Small intestine (tissue), 7 donors: Measurements from ENCODE around the gene CLCN7. TPM values are rescaled to one million over a fixed set of nuclear protein-coding genes. Genes with fewer than 3 reads are reported as not detected.

Source experiments
- DNase-seq, 2 donors: peaks; one replicate each; pipeline versions ENCODE4 v3.0.0 to v3.0.0-alpha.2; 2013
- FAIRE-seq: peaks from 2 replicates; lab custom pipeline; 2012; peaks lifted over from hg19 to GRCh38; lab: Jason Lieb, UNC
- H3K27ac ChIP-seq, 3 donors: one replicate each; pipeline ENCODE4 v1.5.1; 2013; ENCODE audit warnings: low read length in 2 of 3, mild to moderate bottlenecking in 2 of 3, control low read depth in 1 of 3, inconsistent platforms in 1 of 3, low read depth in 1 of 3, moderate library complexity in 1 of 3
- H3K27me3 ChIP-seq, 3 donors: one replicate each; pipeline ENCODE4 v1.6.1; 2013; ENCODE audit warnings: low read length in 3 of 3, inconsistent platforms in 1 of 3; ENCODE audit not compliant: control insufficient read depth in 3 of 3, insufficient read depth in 3 of 3
- H3K36me3 ChIP-seq, 3 donors: one replicate each; pipeline ENCODE4 v1.6.1; 2013; ENCODE audit warnings: low read length in 3 of 3, inconsistent platforms in 1 of 3, low read depth in 1 of 3, mild to moderate bottlenecking in 1 of 3, moderate library complexity in 1 of 3; ENCODE audit not compliant: control insufficient read depth in 3 of 3, insufficient read depth in 2 of 3
- H3K4me1 ChIP-seq, 3 donors: one replicate each; pipeline ENCODE4 v1.6.1; 2013; ENCODE audit warnings: low read length in 2 of 3, inconsistent platforms in 1 of 3, low read depth in 1 of 3, mild to moderate bottlenecking in 1 of 3, moderate library complexity in 1 of 3; ENCODE audit not compliant: control insufficient read depth in 3 of 3, insufficient read depth in 2 of 3
- H3K4me3 ChIP-seq, 3 donors: one replicate each; pipeline ENCODE4 v1.5.1; 2013; ENCODE audit warnings: low read length in 3 of 3, control low read depth in 1 of 3, inconsistent platforms in 1 of 3, low read depth in 1 of 3, mild to moderate bottlenecking in 1 of 3, moderate library complexity in 1 of 3
- H3K9me3 ChIP-seq, 2 donors: one replicate each; pipeline ENCODE4 v1.6.1; 2013; ENCODE audit warnings: low read depth in 1 of 2, low read length in 1 of 2; ENCODE audit not compliant: control insufficient read depth in 2 of 2, insufficient read depth in 1 of 2
- WGBS, 3 donors: extraction: QIAGEN DNeasy Blood & Tissue Kit; methylation state at CpG; one replicate each; pipeline ENCODE4 v1.1.7; 2013; 5-methylcytosine and 5-hydroxymethylcytosine counted together
- polyA plus RNA-seq, 4 donors: library from polyadenylated mRNA; stranded (reverse) in 3 of 4; unstranded in 1 of 4; fragments of 200-250 nt in 3 of 4; fragments of 120-200 nt in 1 of 4; gene quantifications; one replicate each; pipeline versions ENCODE4 v1.2.1 to v1.2.3, GENCODE V29; 2013
- donor health status: healthy with polysubstance abuse.
- donor health status: control.
- donor health status: control.
- donor health status: Bipolar disorder and iron deficiency.
- donor health status: healthy.

The CLCN7 gene
- polyA plus RNA-seq, 4 donors = 28.4 to 88.3 (median 42.8) TPM

- Histone ChIP-seq H3K27me3 (no peaks in the 10 kb centered on the region), H3K4me3 (no peak overlapping the region), H3K4me1 (no peaks in the 10 kb centered on the region), H3K36me3 (peaks cover 12 to 96% (median 22%) of the 10 kb centered on the region in 3 donors), H3K27ac (no peak overlapping the region), H3K9me3 (no peaks in the 10 kb centered on the region)
- DNase-seq (no peak), FAIRE-seq (no peak)
- WGBS, 3 donors = 89 to 93% (median 90%) methylated on average over 29 of the region's 29 CpGs
These were observed 24.6 kb downstream of the CLCN7 start for GRCh38 chr16:1450218-1450617.

GRCh38 chr16:1449201-1449788 lies 25.5 kb downstream of the CLCN7 start:
- Histone ChIP-seq H3K4me1 (no peaks in the 10 kb centered on the region), H3K36me3 (peaks cover 8 to 90% (median 20%) of the 10 kb centered on the region in 3 donors), H3K27ac (no peak overlapping the region), H3K9me3 (no peaks in the 10 kb centered on the region), H3K27me3 (no peaks in the 10 kb centered on the region), H3K4me3 (no peak overlapping the region)
- DNase-seq (no peak), FAIRE-seq (no peak)
- WGBS, 3 donors = 95 to 96% (median 95%) methylated on average over 23 to 25 of the region's 25 CpGs

- no peak for FAIRE-seq
- DNase-seq = no peak
- Histone ChIP-seq H3K27ac (no peak overlapping the region), H3K36me3 (peaks cover 8 to 84% (median 16%) of the 10 kb centered on the region in 3 donors), H3K9me3 (no peaks in the 10 kb centered on the region), H3K4me1 (no peaks in the 10 kb centered on the region), H3K4me3 (no peak overlapping the region), H3K27me3 (no peaks in the 10 kb centered on the region)
- 94 to 95% (median 94%) methylated on average over 29 to 30 of the region's 30 CpGs for WGBS, 3 donors
These were observed 26.2 kb downstream of the CLCN7 start for GRCh38 chr16:1448536-1449116.

GRCh38 chr16:1447965-1448364 lies 26.9 kb downstream of the CLCN7 start:
- FAIRE-seq (no peak), DNase-seq (no peak)
- no peak overlapping the region for H3K27ac ChIP-seq
- WGBS, 3 donors = 89 to 94% (median 90%) methylated on average over 10 to 11 of the region's 11 CpGs
- H3K36me3 ChIP-seq = peaks cover 8 to 77% (median 13%) of the 10 kb centered on the region in 3 donors
- no peaks in the 10 kb centered on the region for H3K9me3 ChIP-seq
- no peaks in the 10 kb centered on the region for H3K4me1 ChIP-seq
- no peaks in the 10 kb centered on the region for H3K27me3 ChIP-seq
- H3K4me3 ChIP-seq = no peak overlapping the region

- Histone ChIP-seq H3K36me3 (peaks cover 5 to 64% (median 6%) of the 10 kb centered on the region in 3 donors), H3K9me3 (no peaks in the 10 kb centered on the region), H3K27ac (no peak overlapping the region), H3K4me3 (no peak overlapping the region), H3K4me1 (no peaks in the 10 kb centered on the region), H3K27me3 (no peaks in the 10 kb centered on the region)
- DNase-seq (no peak), FAIRE-seq (no peak)
- WGBS, 3 donors = 91 to 94% (median 93%) methylated on average over 35 to 41 of the region's 41 CpGs
These were observed 28.3 kb downstream of the CLCN7 start for GRCh38 chr16:1446296-1447080.

GRCh38 chr16:1445518-1446203 lies 29.2 kb downstream of the CLCN7 start:
- no peak for DNase-seq
- FAIRE-seq = no peak
- H3K4me1 ChIP-seq = no peaks in the 10 kb centered on the region
- no peak overlapping the region for H3K4me3 ChIP-seq
- H3K36me3 ChIP-seq = peaks cover 3 to 55% (median 5%) of the 10 kb centered on the region in 3 donors
- no peaks in the 10 kb centered on the region for H3K9me3 ChIP-seq
- no peak overlapping the region for H3K27ac ChIP-seq
- 87 to 90% (median 87%) methylated on average over 20 to 25 of the region's 25 CpGs for WGBS, 3 donors
- no peaks in the 10 kb centered on the region for H3K27me3 ChIP-seq

GRCh38 chr16:1444730-1445517 lies 29.9 kb downstream of the CLCN7 start:
- no peaks in the 10 kb centered on the region for H3K4me1 ChIP-seq
- H3K27ac ChIP-seq = no peak overlapping the region
- FAIRE-seq (no peak), DNase-seq (no peak)
- H3K36me3 ChIP-seq = peaks cover 3 to 48% (median 3%) of the 10 kb centered on the region in 3 donors
- 83 to 86% (median 86%) methylated on average over 45 to 48 of the region's 48 CpGs for WGBS, 3 donors
- H3K27me3 ChIP-seq = no peaks in the 10 kb centered on the region
- H3K4me3 ChIP-seq = no peak overlapping the region
- H3K9me3 ChIP-seq = no peaks in the 10 kb centered on the region
